ENCODE data around the gene FSIP1.

The FSIP1 gene

GRCh38 chr15:39625451-39625850 is 157.2 kb downstream of the FSIP1 start:
- H3K36me3 ChIP-seq (ENCODE audit: control insufficient read depth in 1 of 2, insufficient read depth in 2 of 2, low read length in 2 of 2), result no peaks in the 10 kb centered on the region
- H3K4me3 ChIP-seq (ENCODE audit: low read depth in 1 of 2, low read length in 2 of 2), result no peak overlapping the region
- H3K27me3 ChIP-seq (ENCODE audit: low read depth, low read length), result no peaks in the 10 kb centered on the region
- H3K27ac ChIP-seq (ENCODE audit: low read length), result no peak overlapping the region
- H3K9me3 ChIP-seq (ENCODE audit: control insufficient read depth in 1 of 2, low read length in 2 of 2), result no peaks in the 10 kb centered on the region
- peaks cover 14 to 31% of the 10 kb centered on the region in 2 donors for H3K4me1 ChIP-seq (ENCODE audit: control insufficient read depth in 1 of 2, insufficient read depth in 2 of 2, low read length in 2 of 2)

GRCh38 chr15:39624806-39625205 is 157.8 kb downstream of the FSIP1 start:
- Histone ChIP-seq H3K9me3 (ENCODE audit: control insufficient read depth in 1 of 2, low read length in 2 of 2) (no peaks in the 10 kb centered on the region), H3K4me3 (ENCODE audit: low read depth in 1 of 2, low read length in 2 of 2) (no peak overlapping the region), H3K4me1 (ENCODE audit: control insufficient read depth in 1 of 2, insufficient read depth in 2 of 2, low read length in 2 of 2) (peaks cover 14 to 31% of the 10 kb centered on the region in 2 donors), H3K27ac (ENCODE audit: low read length) (peak overlapping the region; percentile 70), H3K27me3 (ENCODE audit: low read depth, low read length) (no peaks in the 10 kb centered on the region), H3K36me3 (ENCODE audit: control insufficient read depth in 1 of 2, insufficient read depth in 2 of 2, low read length in 2 of 2) (no peaks in the 10 kb centered on the region)

GRCh38 chr15:39623529-39623931 is 159.1 kb downstream of the FSIP1 start:
- H3K9me3 ChIP-seq (ENCODE audit: control insufficient read depth in 1 of 2, low read length in 2 of 2), result no peaks in the 10 kb centered on the region
- H3K4me1 ChIP-seq (ENCODE audit: control insufficient read depth in 1 of 2, insufficient read depth in 2 of 2, low read length in 2 of 2), result peaks cover 10 to 22% of the 10 kb centered on the region in 2 donors
- H3K27ac ChIP-seq (ENCODE audit: low read length), result no peak overlapping the region

GRCh38 chr15:39622660-39623516 is 159.8 kb downstream of the FSIP1 start:
- Histone ChIP-seq H3K4me3 (ENCODE audit: low read depth in 1 of 2, low read length in 2 of 2) (no peak overlapping the region), H3K36me3 (ENCODE audit: control insufficient read depth in 1 of 2, insufficient read depth in 2 of 2, low read length in 2 of 2) (no peaks in the 10 kb centered on the region), H3K4me1 (ENCODE audit: control insufficient read depth in 1 of 2, insufficient read depth in 2 of 2, low read length in 2 of 2) (peaks cover 8 to 16% of the 10 kb centered on the region in 2 donors), H3K27me3 (ENCODE audit: low read depth, low read length) (no peaks in the 10 kb centered on the region), H3K9me3 (ENCODE audit: control insufficient read depth in 1 of 2, low read length in 2 of 2) (no peaks in the 10 kb centered on the region), H3K27ac (ENCODE audit: low read length) (no peak overlapping the region)

More at GRCh38 chr15:39623529-39623931, 159.1 kb downstream of the FSIP1 start:
- Histone ChIP-seq H3K4me3 (ENCODE audit: low read depth in 1 of 2, low read length in 2 of 2) (no peak overlapping the region), H3K36me3 (ENCODE audit: control insufficient read depth in 1 of 2, insufficient read depth in 2 of 2, low read length in 2 of 2) (no peaks in the 10 kb centered on the region), H3K27me3 (ENCODE audit: low read depth, low read length) (no peaks in the 10 kb centered on the region)

- no peaks in the 10 kb centered on the region for H3K36me3 ChIP-seq (ENCODE audit: control insufficient read depth in 1 of 2, insufficient read depth in 2 of 2, low read length in 2 of 2)
- H3K27ac ChIP-seq (ENCODE audit: low read length), result no peak overlapping the region
- no peak overlapping the region for H3K4me3 ChIP-seq (ENCODE audit: low read depth in 1 of 2, low read length in 2 of 2)
- H3K4me1 ChIP-seq (ENCODE audit: control insufficient read depth in 1 of 2, insufficient read depth in 2 of 2, low read length in 2 of 2), result peaks cover 8 to 16% of the 10 kb centered on the region in 2 donors
- no peaks in the 10 kb centered on the region for H3K9me3 ChIP-seq (ENCODE audit: control insufficient read depth in 1 of 2, low read length in 2 of 2)
- H3K27me3 ChIP-seq (ENCODE audit: low read depth, low read length), result no peaks in the 10 kb centered on the region
Measured at GRCh38 chr15:39621976-39622375, 160.7 kb downstream of the FSIP1 start.

GRCh38 chr15:39621210-39621609 is 161.4 kb downstream of the FSIP1 start:
- H3K36me3 ChIP-seq (ENCODE audit: control insufficient read depth in 1 of 2, insufficient read depth in 2 of 2, low read length in 2 of 2), result no peaks in the 10 kb centered on the region
- H3K27ac ChIP-seq (ENCODE audit: low read length), result no peak overlapping the region
- no peaks in the 10 kb centered on the region for H3K9me3 ChIP-seq (ENCODE audit: control insufficient read depth in 1 of 2, low read length in 2 of 2)
- H3K27me3 ChIP-seq (ENCODE audit: low read depth, low read length), result no peaks in the 10 kb centered on the region
- H3K4me3 ChIP-seq (ENCODE audit: low read depth in 1 of 2, low read length in 2 of 2), result no peak overlapping the region
- peaks cover 8 to 16% of the 10 kb centered on the region in 2 donors for H3K4me1 ChIP-seq (ENCODE audit: control insufficient read depth in 1 of 2, insufficient read depth in 2 of 2, low read length in 2 of 2)

- Histone ChIP-seq H3K4me1 (ENCODE audit: control insufficient read depth in 1 of 2, insufficient read depth in 2 of 2, low read length in 2 of 2) (peaks cover 0 to 9% of the 10 kb centered on the region in 2 donors), H3K36me3 (ENCODE audit: control insufficient read depth in 1 of 2, insufficient read depth in 2 of 2, low read length in 2 of 2) (no peaks in the 10 kb centered on the region), H3K27ac (ENCODE audit: low read length) (no peak overlapping the region), H3K27me3 (ENCODE audit: low read depth, low read length) (no peaks in the 10 kb centered on the region), H3K4me3 (ENCODE audit: low read depth in 1 of 2, low read length in 2 of 2) (no peak overlapping the region), H3K9me3 (ENCODE audit: control insufficient read depth in 1 of 2, low read length in 2 of 2) (peaks cover 0 to 9% of the 10 kb centered on the region in 2 donors)
Measured at GRCh38 chr15:39618063-39618823, 164.4 kb downstream of the FSIP1 start.

- H3K4me3 ChIP-seq (ENCODE audit: low read depth in 1 of 2, low read length in 2 of 2), result no peak overlapping the region
- peaks cover 0 to 6% of the 10 kb centered on the region in 2 donors for H3K4me1 ChIP-seq (ENCODE audit: control insufficient read depth in 1 of 2, insufficient read depth in 2 of 2, low read length in 2 of 2)
- peaks cover 0 to 11% of the 10 kb centered on the region in 2 donors for H3K9me3 ChIP-seq (ENCODE audit: control insufficient read depth in 1 of 2, low read length in 2 of 2)
- H3K36me3 ChIP-seq (ENCODE audit: control insufficient read depth in 1 of 2, insufficient read depth in 2 of 2, low read length in 2 of 2), result no peaks in the 10 kb centered on the region
- no peak overlapping the region for H3K27ac ChIP-seq (ENCODE audit: low read length)
- no peaks in the 10 kb centered on the region for H3K27me3 ChIP-seq (ENCODE audit: low read depth, low read length)
Measured at GRCh38 chr15:39616731-39617455, 165.7 kb downstream of the FSIP1 start.

- Histone ChIP-seq H3K27ac (ENCODE audit: low read length) (no peak overlapping the region), H3K4me3 (ENCODE audit: low read depth in 1 of 2, low read length in 2 of 2) (no peak overlapping the region), H3K27me3 (ENCODE audit: low read depth, low read length) (no peaks in the 10 kb centered on the region), H3K36me3 (ENCODE audit: control insufficient read depth in 1 of 2, insufficient read depth in 2 of 2, low read length in 2 of 2) (no peaks in the 10 kb centered on the region), H3K9me3 (ENCODE audit: control insufficient read depth in 1 of 2, low read length in 2 of 2) (peaks cover 0 to 25% of the 10 kb centered on the region in 2 donors), H3K4me1 (ENCODE audit: control insufficient read depth in 1 of 2, insufficient read depth in 2 of 2, low read length in 2 of 2) (no peaks in the 10 kb centered on the region)
Measured at GRCh38 chr15:39613861-39614260, 168.8 kb downstream of the FSIP1 start.

GRCh38 chr15:39613271-39613670 is 169.4 kb downstream of the FSIP1 start:
- Histone ChIP-seq H3K9me3 (ENCODE audit: control insufficient read depth in 1 of 2, low read length in 2 of 2) (peaks cover 0 to 25% of the 10 kb centered on the region in 2 donors), H3K27ac (ENCODE audit: low read length) (no peak overlapping the region), H3K27me3 (ENCODE audit: low read depth, low read length) (no peaks in the 10 kb centered on the region), H3K4me3 (ENCODE audit: low read depth in 1 of 2, low read length in 2 of 2) (no peak overlapping the region), H3K36me3 (ENCODE audit: control insufficient read depth in 1 of 2, insufficient read depth in 2 of 2, low read length in 2 of 2) (no peaks in the 10 kb centered on the region), H3K4me1 (ENCODE audit: control insufficient read depth in 1 of 2, insufficient read depth in 2 of 2, low read length in 2 of 2) (no peaks in the 10 kb centered on the region)

- H3K4me1 ChIP-seq (ENCODE audit: control insufficient read depth in 1 of 2, insufficient read depth in 2 of 2, low read length in 2 of 2), result no peaks in the 10 kb centered on the region
- peaks cover 0 to 25% of the 10 kb centered on the region in 2 donors for H3K9me3 ChIP-seq (ENCODE audit: control insufficient read depth in 1 of 2, low read length in 2 of 2)
- H3K36me3 ChIP-seq (ENCODE audit: control insufficient read depth in 1 of 2, insufficient read depth in 2 of 2, low read length in 2 of 2), result no peaks in the 10 kb centered on the region
Measured at GRCh38 chr15:39610665-39611064, 172.0 kb downstream of the FSIP1 start.

More at GRCh38 chr15:39610665-39611064, 172.0 kb downstream of the FSIP1 start:
- Histone ChIP-seq H3K4me3 (ENCODE audit: low read depth in 1 of 2, low read length in 2 of 2) (no peak overlapping the region), H3K27ac (ENCODE audit: low read length) (no peak overlapping the region), H3K27me3 (ENCODE audit: low read depth, low read length) (no peaks in the 10 kb centered on the region)
